Measurements from ENCODE around the gene SSTR3. TPM values are rescaled to one million over a fixed set of nuclear protein-coding genes. Genes with fewer than 3 reads are reported as not detected.

Gene SSTR3
- total RNA-seq: 1 to 10 TPM; 1.9 to 2.1 TPM
- 6.0 TPM for polyA plus RNA-seq (2013, experiment 1 of 2)
- 7.1 TPM for polyA plus RNA-seq (2013, experiment 2 of 2)
- total RNA-seq: 2.1 to 56.7 (median 12.5) reads per million in 172 experiments

GRCh38 chr22:37212174-37212906 lies at the start of gene SSTR3:
Gene SSTR3 (minus strand): TSS chr22:37212477. CDS start chr22:37207803, 4,674 bp downstream.
- peaks cover 24% of the 10 kb centered on the region for H3K36me3 Mint-ChIP-seq (ENCODE audit: low read depth)
- ChIA-PET CTCF (no interaction called here), POLR2A (no interaction called here)
- Histone ChIP-seq H3K27me3 (ENCODE audit: control insufficient read depth in 1 of 2, insufficient read depth in 2 of 2, low read length in 2 of 2) (no peaks in the 10 kb centered on the region), H3K36me3 (ENCODE audit: insufficient read depth, low read length) (peaks cover 6% of the 10 kb centered on the region), H3K4me3 (ENCODE audit: low read length) (no peak within 1 kb of the TSS), H3K27ac (ENCODE audit: low read depth in 1 of 2, low read length in 2 of 2) (no peak within 1 kb of the TSS), H3K9me3 (ENCODE audit: control insufficient read depth in 1 of 2, insufficient read depth in 1 of 2, low read length in 2 of 2) (no peaks in the 10 kb centered on the region), H3K4me1 (ENCODE audit: insufficient read depth, low read length) (peaks cover 46% of the 10 kb centered on the region)
- H3K4me1 Mint-ChIP-seq (ENCODE audit: low read depth): peaks cover 68% of the 10 kb centered on the region
- ATAC-seq (ENCODE audit: poor library complexity) (no peak), DNase-seq (peak in 2 of 14 experiments; percentile 2 to 32)
- H3K4me3 Mint-ChIP-seq: no peak within 1 kb of the TSS
- H3K9me3 Mint-ChIP-seq: no peaks in the 10 kb centered on the region
- no peaks in the 10 kb centered on the region for H3K27me3 Mint-ChIP-seq
- intact Hi-C loops (cut with DNase I, micrococcal nuclease): no loop called here
- no peak within 1 kb of the TSS for H3K27ac Mint-ChIP-seq
- TF ChIP-seq CTCF (IDR thresholded peaks at IDR 0.05): no peak

GRCh38 chr22:37260901-37261336 lies 48.6 kb upstream of the SSTR3 start:
- TF ChIP-seq CTCF (IDR thresholded peaks at IDR 0.05): peak; percentile 85
- H3K4me1 ChIP-seq (ENCODE audit: insufficient read depth, low read length): peaks cover 25% of the 10 kb centered on the region
- no peaks in the 10 kb centered on the region for H3K36me3 Mint-ChIP-seq (ENCODE audit: low read depth)
- CTCF ChIA-PET: interaction anchor here (0.8 to 5.2 kb wide), 11 partner anchors 19 to 97 kb away, joined by 3 to 139 read pairs (median 9); partner anchors contain the start of gene RAC2
- H3K27ac Mint-ChIP-seq: peak overlapping the region; percentile 12
- H3K9me3 Mint-ChIP-seq: no peaks in the 10 kb centered on the region
- H3K4me1 Mint-ChIP-seq (ENCODE audit: low read depth): peaks cover 24% of the 10 kb centered on the region
- no peak overlapping the region for H3K4me3 Mint-ChIP-seq
- H3K27me3 Mint-ChIP-seq: no peaks in the 10 kb centered on the region
- H3K4me3 ChIP-seq (ENCODE audit: low read length): no peak overlapping the region
- ATAC-seq (ENCODE audit: poor library complexity) (peak; percentile 80), DNase-seq (peak in 13 of 14 experiments; percentile 49 to 81 (median 59))
- no peak overlapping the region for H3K27ac ChIP-seq (ENCODE audit: low read depth in 1 of 2, low read length in 2 of 2)
- no peaks in the 10 kb centered on the region for H3K27me3 ChIP-seq (ENCODE audit: control insufficient read depth in 1 of 2, insufficient read depth in 2 of 2, low read length in 2 of 2)
- peaks cover 11 to 12% of the 10 kb centered on the region in 2 experiments for H3K9me3 ChIP-seq (ENCODE audit: control insufficient read depth in 1 of 2, insufficient read depth in 1 of 2, low read length in 2 of 2)
- POLR2A ChIA-PET: interaction anchor here (0.7 to 5.1 kb wide), 12 partner anchors 9 to 61 kb away, joined by 3 to 57 read pairs (median 4); partner anchors contain the start of gene RAC2
- H3K36me3 ChIP-seq (ENCODE audit: insufficient read depth, low read length): no peaks in the 10 kb centered on the region
- intact Hi-C loops (cut with DNase I, micrococcal nuclease): loop anchor here (1.0 to 5.0 kb wide), 9 partner anchors 19 to 478 kb away; no protein-coding TSS in a partner anchor

- intact Hi-C loops (cut with DNase I, micrococcal nuclease): loop anchor here (1.0 to 5.0 kb wide), 6 partner anchors 21 to 477 kb away; no protein-coding TSS in a partner anchor
- Histone ChIP-seq H3K36me3 (ENCODE audit: insufficient read depth, low read length) (no peaks in the 10 kb centered on the region), H3K4me1 (ENCODE audit: insufficient read depth, low read length) (peaks cover 25% of the 10 kb centered on the region), H3K27me3 (ENCODE audit: control insufficient read depth in 1 of 2, insufficient read depth in 2 of 2, low read length in 2 of 2) (no peaks in the 10 kb centered on the region), H3K4me3 (ENCODE audit: low read length) (no peak overlapping the region), H3K9me3 (ENCODE audit: control insufficient read depth in 1 of 2, insufficient read depth in 1 of 2, low read length in 2 of 2) (peaks cover 11 to 12% of the 10 kb centered on the region in 2 experiments), H3K27ac (ENCODE audit: low read depth in 1 of 2, low read length in 2 of 2) (no peak overlapping the region)
- Mint-ChIP-seq H3K9me3 (no peaks in the 10 kb centered on the region), H3K27ac (no peak overlapping the region), H3K4me1 (ENCODE audit: low read depth) (peaks cover 24% of the 10 kb centered on the region), H3K27me3 (no peaks in the 10 kb centered on the region), H3K4me3 (no peak overlapping the region), H3K36me3 (ENCODE audit: low read depth) (no peaks in the 10 kb centered on the region)
- POLR2A ChIA-PET: interaction anchor here (0.6 to 5.1 kb wide), 15 partner anchors 10 to 699 kb away, joined by 3 to 57 read pairs (median 4); partner anchors contain the start of gene RAC2
- ATAC-seq (ENCODE audit: poor library complexity): no peak
- CTCF ChIA-PET: interaction anchor here (0.8 to 5.2 kb wide), 12 partner anchors 19 to 212 kb away, joined by 3 to 139 read pairs (median 7); partner anchors contain the start of gene RAC2
- no peak for TF ChIP-seq CTCF (IDR thresholded peaks at IDR 0.05)
- DNase-seq: no peak
Observed at GRCh38 chr22:37260155-37260795, 48.0 kb upstream of the SSTR3 start.
